Transverse colon (tissue), 4 donors: ENCODE results near the gene CTPS1.

Source experiments
- POLR2A ChIP-seq: fragments of 450-650 bp; IDR thresholded peaks from one replicate; pipeline ENCODE4 v1.6.1; 2016; ENCODE audit warnings: antibody characterized with exemption, mild to moderate bottlenecking, moderate library complexity
- POLR2AphosphoS5 ChIP-seq, 3 donors: sonication (generic); formaldehyde crosslinking; IDR thresholded peaks; one replicate each; pipeline ENCODE4 v1.6.1; 2016; ENCODE audit warnings: antibody characterized with exemption in 3 of 3
- TF ChIP-seq, protein P1 (sequence below), 5 experiments: fragments of 200-600 bp in 3 of 5; fragments of 450-650 bp in 2 of 5; sonication (generic) in 3 of 5; IDR thresholded peaks; 1 replicate in 2 of 5; 2 replicates in 3 of 5; pipeline ENCODE4 v1.5.1; 2016 to 2017; ENCODE audit warnings: antibody characterized with exemption in 5 of 5, inconsistent platforms in 3 of 5, mild to moderate bottlenecking in 2 of 5, moderate library complexity in 1 of 5

GRCh38 chr1:40971966-40972365, 7.5 kb upstream of the CTPS1 start:
- TF ChIP-seq, protein P1, sequence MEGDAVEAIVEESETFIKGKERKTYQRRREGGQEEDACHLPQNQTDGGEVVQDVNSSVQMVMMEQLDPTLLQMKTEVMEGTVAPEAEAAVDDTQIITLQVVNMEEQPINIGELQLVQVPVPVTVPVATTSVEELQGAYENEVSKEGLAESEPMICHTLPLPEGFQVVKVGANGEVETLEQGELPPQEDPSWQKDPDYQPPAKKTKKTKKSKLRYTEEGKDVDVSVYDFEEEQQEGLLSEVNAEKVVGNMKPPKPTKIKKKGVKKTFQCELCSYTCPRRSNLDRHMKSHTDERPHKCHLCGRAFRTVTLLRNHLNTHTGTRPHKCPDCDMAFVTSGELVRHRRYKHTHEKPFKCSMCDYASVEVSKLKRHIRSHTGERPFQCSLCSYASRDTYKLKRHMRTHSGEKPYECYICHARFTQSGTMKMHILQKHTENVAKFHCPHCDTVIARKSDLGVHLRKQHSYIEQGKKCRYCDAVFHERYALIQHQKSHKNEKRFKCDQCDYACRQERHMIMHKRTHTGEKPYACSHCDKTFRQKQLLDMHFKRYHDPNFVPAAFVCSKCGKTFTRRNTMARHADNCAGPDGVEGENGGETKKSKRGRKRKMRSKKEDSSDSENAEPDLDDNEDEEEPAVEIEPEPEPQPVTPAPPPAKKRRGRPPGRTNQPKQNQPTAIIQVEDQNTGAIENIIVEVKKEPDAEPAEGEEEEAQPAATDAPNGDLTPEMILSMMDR (IDR thresholded peaks at IDR 0.05): no peak
- TF ChIP-seq POLR2A (no peak), POLR2AphosphoS5 (IDR thresholded peaks at IDR 0.05) (no peak)
